ENCODE measurements around the gene CDKN2B.

The CDKN2B gene

DNA sequence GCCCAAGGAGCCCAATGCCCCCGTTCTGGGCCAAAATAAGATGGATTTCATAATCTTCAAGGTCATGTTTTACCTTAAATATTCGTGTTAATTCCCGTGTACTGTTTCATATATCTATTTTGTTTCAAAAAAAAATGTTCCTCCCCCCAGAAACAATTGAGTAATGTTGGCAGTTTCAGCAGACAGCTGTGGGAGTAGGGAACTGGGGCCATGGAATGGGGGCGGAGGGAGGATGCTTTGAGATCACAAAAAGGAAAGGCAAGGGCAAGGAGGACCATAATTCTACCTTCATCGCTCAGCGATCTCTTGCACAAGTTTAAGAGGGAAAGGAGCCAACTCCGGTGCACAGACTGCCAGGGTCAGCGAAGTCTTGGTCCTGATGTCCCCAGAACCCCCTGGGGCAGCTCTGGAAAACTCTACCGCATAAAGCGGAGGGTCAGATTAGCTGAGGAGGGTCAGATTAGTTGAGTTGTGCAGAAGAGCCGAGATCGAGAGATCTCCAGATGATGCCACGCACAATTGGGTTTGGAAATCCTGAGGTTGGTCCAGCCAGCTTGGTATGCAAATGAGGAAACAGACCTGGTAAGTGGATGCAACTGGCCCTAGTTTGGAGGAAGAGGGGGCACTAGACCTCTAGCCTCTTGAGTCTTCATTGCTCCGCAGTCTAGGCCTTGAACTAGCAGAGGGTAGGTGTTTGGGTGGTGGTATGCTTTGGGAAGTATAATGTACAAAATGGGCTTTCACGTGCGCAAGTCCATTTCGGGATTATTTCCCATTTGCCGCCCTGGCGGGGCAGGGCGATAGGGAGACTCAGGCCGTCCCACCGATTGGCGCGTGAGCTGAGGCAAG, 38.9 kb downstream of the CDKN2B start:
- Histone ChIP-seq H3K4me1 (ENCODE audit: low read depth, poor library complexity, severe bottlenecking) (peaks cover 8% of the 10 kb centered on the region), H3K27ac (no peak overlapping the region), H2AFZ (ENCODE audit: low read depth) (no peak overlapping the region), H3K9ac (no peak overlapping the region), H3K27me3 (ENCODE audit: insufficient read depth, low read depth) (no peaks in the 10 kb centered on the region), H4K20me1 (ENCODE audit: insufficient read depth) (no peaks in the 10 kb centered on the region; the same call in 1 of the 2 replicates), H3K4me2 (no peak overlapping the region), H3K79me2 (ENCODE audit: insufficient read depth, low read depth) (peaks cover 39% of the 10 kb centered on the region), H3K36me3 (ENCODE audit: insufficient read depth) (peaks cover 28% of the 10 kb centered on the region; the same call in 1 of the 2 replicates), H3K4me3 (IDR thresholded peaks at IDR 0.05; ENCODE audit: insufficient read depth, low read depth, low read length) (no peak overlapping the region)
- TF ChIP-seq, protein P1, sequence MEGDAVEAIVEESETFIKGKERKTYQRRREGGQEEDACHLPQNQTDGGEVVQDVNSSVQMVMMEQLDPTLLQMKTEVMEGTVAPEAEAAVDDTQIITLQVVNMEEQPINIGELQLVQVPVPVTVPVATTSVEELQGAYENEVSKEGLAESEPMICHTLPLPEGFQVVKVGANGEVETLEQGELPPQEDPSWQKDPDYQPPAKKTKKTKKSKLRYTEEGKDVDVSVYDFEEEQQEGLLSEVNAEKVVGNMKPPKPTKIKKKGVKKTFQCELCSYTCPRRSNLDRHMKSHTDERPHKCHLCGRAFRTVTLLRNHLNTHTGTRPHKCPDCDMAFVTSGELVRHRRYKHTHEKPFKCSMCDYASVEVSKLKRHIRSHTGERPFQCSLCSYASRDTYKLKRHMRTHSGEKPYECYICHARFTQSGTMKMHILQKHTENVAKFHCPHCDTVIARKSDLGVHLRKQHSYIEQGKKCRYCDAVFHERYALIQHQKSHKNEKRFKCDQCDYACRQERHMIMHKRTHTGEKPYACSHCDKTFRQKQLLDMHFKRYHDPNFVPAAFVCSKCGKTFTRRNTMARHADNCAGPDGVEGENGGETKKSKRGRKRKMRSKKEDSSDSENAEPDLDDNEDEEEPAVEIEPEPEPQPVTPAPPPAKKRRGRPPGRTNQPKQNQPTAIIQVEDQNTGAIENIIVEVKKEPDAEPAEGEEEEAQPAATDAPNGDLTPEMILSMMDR (conservative IDR thresholded peaks at IDR 0.05; ENCODE audit: low read depth, low read length), result no peak

DNA sequence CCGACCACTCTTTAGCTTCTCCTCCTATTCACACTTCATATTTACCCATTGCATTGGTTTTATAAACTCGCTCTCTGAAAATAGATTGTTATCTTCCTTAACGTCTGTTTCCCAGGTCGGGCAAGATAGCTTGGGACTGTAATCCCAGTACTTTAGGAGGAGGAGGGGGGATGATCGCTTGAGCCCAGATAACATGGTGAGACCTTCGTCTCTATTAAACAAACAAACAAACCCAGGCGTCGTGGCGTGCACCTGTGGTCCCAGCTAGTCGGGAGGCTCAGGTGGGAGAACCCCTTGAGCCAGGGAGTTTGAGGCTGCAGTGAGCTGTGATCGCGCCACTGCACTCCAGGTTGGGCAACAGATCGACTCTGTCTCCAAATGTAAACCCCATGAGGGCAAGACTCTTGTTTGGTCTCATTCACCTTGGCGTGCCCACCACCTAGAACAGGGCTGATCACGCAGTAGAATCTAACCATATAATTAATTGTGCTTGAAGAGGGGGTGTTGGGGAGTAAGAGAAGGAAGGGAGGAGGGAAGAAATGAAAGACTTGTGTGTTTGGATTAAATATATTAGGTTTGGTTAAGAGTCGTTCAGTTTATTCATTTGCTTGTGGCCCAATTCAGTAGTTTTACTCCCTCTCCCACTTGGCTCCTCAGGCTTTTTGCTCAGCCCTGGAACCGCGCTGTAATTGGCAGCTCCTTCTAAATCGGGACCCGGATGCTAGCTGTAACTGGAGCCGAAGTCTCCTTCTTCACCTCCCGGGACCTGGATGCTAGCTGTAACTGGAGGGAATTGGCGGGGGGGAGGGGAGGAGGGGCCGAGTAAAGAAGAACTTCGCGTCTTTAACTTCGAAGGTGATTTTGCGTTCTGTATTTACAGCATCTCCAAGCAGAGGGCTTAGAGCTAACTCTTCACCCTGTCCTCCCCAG, 39.8 kb downstream of the CDKN2B start:
- Histone ChIP-seq H3K27ac (no peak overlapping the region), H3K79me2 (ENCODE audit: insufficient read depth, low read depth) (peaks cover 30% of the 10 kb centered on the region), H3K9ac (no peak overlapping the region), H3K27me3 (ENCODE audit: insufficient read depth, low read depth) (no peaks in the 10 kb centered on the region), H3K4me1 (ENCODE audit: low read depth, poor library complexity, severe bottlenecking) (peaks cover 8% of the 10 kb centered on the region), H3K36me3 (ENCODE audit: insufficient read depth) (peaks cover 28% of the 10 kb centered on the region; the same call in 1 of the 2 replicates), H2AFZ (ENCODE audit: low read depth) (no peak overlapping the region), H4K20me1 (ENCODE audit: insufficient read depth) (no peaks in the 10 kb centered on the region; the same call in 1 of the 2 replicates), H3K4me2 (no peak overlapping the region), H3K4me3 (IDR thresholded peaks at IDR 0.05; ENCODE audit: insufficient read depth, low read depth, low read length) (no peak overlapping the region)
- TF ChIP-seq, protein P1 (conservative IDR thresholded peaks at IDR 0.05; ENCODE audit: low read depth, low read length), result no peak

DNA sequence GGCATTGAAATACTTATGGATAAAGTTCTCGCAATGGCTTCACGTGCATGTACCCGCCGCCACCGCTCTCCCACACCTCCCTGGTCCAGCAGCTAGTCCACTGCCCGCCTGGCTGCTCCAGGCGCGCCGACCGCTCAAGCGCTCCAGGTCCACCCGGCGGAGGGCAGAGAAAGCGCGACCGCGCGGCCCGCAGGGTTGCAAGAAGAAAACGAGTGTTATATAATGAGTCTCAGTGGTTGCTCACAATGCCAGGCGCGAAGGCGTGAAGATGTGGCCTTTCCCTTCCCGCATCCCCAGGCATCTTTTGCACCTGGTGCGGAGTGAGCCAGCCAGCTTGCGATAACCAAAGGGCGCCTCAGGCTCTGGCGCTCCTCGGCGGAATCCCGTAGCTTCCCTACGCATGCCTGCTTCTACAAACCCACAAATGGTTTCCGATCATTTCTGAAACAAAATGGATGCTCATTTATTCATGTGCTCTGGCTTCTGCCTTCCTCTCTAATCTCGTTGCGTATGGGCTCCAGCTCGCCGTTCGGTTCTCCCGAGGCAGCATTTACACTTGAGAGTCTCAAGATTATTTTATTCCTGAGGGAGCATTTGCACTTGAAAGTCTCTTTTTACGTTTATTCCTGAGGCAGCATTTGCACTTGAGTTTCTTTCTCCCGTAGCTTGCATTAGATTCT, 40.6 kb downstream of the CDKN2B start:
- Histone ChIP-seq H3K36me3 (ENCODE audit: insufficient read depth) (peaks cover 28% of the 10 kb centered on the region; the same call in 1 of the 2 replicates), H3K4me3 (IDR thresholded peaks at IDR 0.05; ENCODE audit: insufficient read depth, low read depth, low read length) (no peak overlapping the region), H3K27ac (no peak overlapping the region), H3K9ac (no peak overlapping the region), H4K20me1 (ENCODE audit: insufficient read depth) (no peaks in the 10 kb centered on the region; the same call in 1 of the 2 replicates), H3K4me2 (no peak overlapping the region), H3K79me2 (ENCODE audit: insufficient read depth, low read depth) (peaks cover 22% of the 10 kb centered on the region), H3K27me3 (ENCODE audit: insufficient read depth, low read depth) (no peaks in the 10 kb centered on the region), H2AFZ (ENCODE audit: low read depth) (no peak overlapping the region), H3K4me1 (ENCODE audit: low read depth, poor library complexity, severe bottlenecking) (peaks cover 7% of the 10 kb centered on the region)
- TF ChIP-seq, protein P1 (conservative IDR thresholded peaks at IDR 0.05; ENCODE audit: low read depth, low read length), result no peak

DNA sequence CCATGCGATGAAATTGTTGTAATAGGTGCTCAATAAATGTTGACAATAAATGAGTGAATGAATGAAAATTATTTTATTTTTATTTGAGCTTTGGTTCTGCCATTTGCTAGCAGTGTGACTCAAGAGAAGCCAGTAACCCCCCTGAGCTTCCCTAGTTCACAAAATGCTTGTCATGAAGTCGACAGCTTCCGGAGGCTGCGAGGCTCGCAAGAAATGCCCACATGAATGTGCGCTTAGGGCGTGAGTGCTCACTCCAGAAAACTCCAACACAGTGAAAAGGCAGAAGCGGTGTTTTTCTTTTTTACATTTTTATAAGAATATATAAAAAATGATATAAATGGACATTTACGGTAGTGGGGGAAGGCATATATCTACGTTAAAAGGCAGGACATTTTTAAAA, 41.4 kb downstream of the CDKN2B start:
- H4K20me1 ChIP-seq (ENCODE audit: insufficient read depth), result no peaks in the 10 kb centered on the region
- peaks cover 14% of the 10 kb centered on the region for H3K79me2 ChIP-seq (ENCODE audit: insufficient read depth, low read depth)
- no peak overlapping the region for H3K27ac ChIP-seq
- H3K27me3 ChIP-seq (ENCODE audit: insufficient read depth, low read depth), result no peaks in the 10 kb centered on the region
- TF ChIP-seq, protein P1 (conservative IDR thresholded peaks at IDR 0.05; ENCODE audit: low read depth, low read length), result no peak
- H3K4me2 ChIP-seq, result no peak overlapping the region
- no peak overlapping the region for H3K4me3 ChIP-seq (IDR thresholded peaks at IDR 0.05; ENCODE audit: insufficient read depth, low read depth, low read length)
- H3K4me1 ChIP-seq (ENCODE audit: low read depth, poor library complexity, severe bottlenecking), result no peaks in the 10 kb centered on the region
- H3K9ac ChIP-seq, result no peak overlapping the region
- no peak overlapping the region for H2AFZ ChIP-seq (ENCODE audit: low read depth)
- peaks cover 28% of the 10 kb centered on the region; the same call in 1 of the 2 replicates for H3K36me3 ChIP-seq (ENCODE audit: insufficient read depth)
